NCI-H146 (cell line): ENCODE data around the gene MAP3K13.
"Not testable (repeated sequence)": the region's sequence is repeated elsewhere in the genome, so short reads cannot be mapped to it uniquely, and the experiment has no call there.

Source experiments
- DNase-seq: peaks from one replicate; lab custom pipeline; 2025; lab: John Stamatoyannopoulos, UW

MAP3K13 gene

DNA sequence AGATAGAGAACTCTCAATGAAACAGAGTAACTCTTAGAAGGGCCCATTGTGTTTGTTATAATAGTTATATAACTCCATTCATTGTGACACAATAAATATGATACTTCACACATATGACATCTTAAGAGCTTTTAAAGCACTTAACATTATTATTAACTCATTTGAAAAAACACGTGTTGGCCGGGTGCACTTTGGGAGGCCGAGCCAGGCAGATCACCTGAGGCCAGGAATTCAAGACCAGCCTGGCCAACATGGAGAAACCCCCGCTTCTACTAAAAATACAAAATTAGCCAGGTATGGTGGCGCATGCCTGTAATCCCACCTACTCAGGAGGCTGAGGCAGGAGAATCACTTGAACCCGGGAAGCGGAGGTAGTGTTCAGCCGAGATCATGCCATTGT is 88.5 kb downstream of the MAP3K13 start:
- not testable (repeated sequence) for DNase-seq

DNA sequence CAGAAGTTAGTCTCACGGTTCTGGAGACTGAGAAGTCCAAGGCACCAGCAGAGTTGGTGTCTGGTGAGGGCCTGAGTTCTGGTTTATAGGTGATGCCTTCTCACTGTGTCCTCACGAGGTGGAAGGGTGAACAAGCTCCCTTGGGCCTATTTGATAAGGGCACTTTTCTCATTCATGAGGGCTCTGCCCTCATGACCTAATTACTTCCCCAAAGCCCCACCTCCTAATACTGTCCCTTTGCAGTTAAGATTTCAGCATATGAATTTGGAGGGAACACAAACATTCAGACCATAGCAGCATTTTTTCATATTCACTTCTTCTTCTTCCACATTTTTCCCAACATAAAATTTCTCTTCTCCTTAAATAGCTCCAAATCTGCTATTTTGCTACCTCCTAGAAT is 94.4 kb downstream of the MAP3K13 start:
- no peak for DNase-seq

DNA sequence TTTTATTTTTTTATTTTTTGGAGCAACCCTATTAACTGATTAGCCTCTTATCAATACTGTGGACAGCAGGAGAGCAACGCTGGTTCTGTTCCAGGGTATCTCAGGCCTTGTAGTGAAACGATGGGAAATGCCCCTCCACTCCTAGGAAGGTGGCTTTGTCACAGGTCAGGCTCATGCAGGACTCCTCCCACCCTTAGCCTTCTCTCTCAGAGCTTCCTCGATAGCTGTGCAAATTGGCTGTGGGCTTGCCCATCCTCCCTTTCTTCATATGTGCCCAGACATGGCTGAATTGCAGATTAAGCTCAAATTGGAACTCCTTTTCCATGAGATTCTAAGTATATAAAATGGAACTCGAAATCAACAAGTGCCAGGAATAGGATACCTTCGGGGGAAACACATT is 97.4 kb downstream of the MAP3K13 start:
- DNase-seq: no peak

DNA sequence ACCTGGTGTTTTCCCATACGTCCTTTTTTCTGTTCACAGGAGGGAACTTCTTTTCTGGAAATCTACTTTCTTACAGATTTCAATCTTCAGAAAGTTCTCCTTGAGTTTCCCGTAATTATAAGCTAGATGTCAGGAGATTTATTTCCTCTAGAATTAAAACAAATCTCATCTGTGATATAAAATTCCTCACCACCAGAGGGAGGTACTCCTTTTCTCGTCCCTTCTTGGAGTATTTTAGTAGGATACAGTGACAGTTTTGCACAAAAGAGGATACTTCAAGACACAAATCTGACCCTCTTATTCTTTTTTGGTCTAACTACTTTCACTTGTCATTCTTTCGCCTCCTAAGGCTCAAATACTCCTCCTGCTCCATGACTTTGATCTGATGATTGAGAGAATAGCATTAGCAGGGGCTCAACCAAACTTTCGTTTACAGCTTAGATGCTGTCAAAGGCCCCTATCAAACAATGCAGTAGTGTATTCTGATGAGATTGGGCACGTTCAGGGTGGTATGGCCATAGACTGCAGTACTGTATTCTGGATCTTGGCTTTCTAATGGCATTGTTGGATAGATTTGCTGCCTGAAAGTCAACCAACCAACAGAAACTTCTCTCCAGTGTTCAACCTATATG is 97.9 kb downstream of the MAP3K13 start:
- no peak for DNase-seq

DNA sequence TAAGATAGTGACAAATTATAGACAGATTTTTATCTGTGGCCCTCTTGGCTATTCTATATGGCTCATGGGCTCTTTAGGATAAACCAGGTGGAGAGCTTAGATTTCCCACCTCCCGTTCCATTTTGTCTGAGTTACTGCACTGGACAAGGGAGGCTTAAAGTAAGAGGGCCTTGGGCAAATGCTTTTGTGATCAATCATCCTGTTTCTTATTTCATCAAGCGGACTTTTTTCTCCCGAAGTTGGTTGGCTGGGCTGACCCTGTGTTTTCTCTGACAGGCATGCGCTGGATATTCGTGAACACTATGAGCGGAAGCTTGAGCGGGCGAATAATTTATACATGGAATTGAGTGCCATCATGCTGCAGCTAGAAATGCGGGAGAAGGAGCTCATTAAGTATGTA is 102.5 kb downstream of the MAP3K13 start:
- no peak for DNase-seq

DNA sequence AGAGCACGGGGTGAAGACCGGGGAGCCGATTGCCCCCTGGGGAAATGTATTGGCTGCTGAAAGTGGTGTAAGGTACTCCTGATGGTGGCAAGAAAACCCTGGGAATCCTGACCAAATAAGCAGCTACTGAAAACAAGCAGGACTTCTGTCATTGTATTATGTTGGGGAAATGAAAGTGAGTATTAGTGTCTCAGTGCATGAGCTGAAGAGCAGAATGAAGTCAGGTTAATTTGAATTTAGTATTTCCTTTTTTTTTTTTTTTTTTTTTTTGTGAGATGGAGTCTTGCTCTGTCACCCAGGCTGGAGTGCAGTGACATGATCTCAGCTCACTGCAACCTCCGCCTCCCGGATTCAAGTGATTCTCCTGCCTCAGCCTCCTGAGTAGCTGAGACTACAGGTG is 103.2 kb downstream of the MAP3K13 start:
- DNase-seq: not testable (repeated sequence)

DNA sequence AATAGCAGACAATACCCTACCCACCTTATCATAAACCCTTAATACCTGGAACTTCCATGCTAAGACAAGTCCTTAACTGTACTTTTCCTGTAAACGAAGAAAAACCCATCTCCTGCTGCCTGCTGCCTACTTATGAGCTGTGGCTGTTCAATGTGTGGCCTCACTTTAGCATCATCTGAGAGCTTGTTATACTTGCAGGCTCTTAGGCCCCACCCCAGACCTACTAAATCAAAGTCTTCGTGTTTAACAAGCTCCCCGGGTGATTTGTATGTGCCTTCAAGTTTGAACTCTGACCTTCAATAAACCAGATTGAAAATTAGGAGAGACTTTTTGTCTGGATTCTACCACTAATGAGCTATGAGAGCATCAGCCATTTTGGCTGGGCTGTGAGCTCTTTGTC is 106.6 kb downstream of the MAP3K13 start:
- no peak for DNase-seq

DNA sequence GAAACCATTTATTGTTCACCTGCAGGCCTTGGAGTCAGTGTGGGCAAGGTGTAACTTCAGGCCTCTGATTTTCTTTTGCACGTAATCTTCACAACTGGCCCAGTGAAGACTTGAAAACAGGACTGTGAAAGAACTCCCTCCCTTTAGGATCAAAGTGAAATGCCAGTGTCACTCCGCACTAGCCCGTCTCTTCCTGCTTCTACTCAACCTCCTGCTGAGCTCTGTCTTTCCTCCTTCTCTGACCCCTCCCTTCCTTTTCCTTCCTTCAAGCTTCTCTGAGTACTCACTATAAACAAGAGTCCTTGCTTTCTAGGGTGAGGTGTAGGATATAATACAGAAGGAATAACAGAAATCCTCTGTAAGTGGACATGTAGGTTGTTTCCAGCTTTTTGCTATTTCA is 107.4 kb downstream of the MAP3K13 start:
- DNase-seq: no peak

DNA sequence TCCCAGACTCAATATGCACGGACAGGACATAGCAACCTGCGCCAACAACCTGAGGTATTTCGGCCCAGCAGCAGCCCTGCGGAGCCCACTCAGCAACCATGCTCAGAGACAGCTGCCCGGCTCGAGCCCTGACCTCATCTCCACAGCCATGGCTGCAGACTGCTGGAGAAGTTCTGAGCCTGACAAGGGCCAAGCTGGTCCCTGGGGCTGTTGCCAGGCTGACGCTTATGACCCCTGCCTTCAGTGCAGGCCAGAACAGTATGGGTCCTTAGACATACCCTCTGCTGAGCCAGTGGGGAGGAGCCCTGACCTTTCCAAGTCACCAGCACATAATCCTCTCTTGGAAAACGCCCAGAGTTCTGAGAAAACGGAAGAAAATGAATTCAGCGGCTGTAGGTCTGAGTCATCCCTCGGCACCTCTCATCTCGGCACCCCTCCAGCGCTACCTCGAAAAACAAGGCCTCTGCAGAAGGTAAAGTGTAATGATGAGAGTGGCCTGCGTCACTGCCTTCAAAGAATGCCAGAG is 110.4 kb downstream of the MAP3K13 start:
- no peak for DNase-seq

DNA sequence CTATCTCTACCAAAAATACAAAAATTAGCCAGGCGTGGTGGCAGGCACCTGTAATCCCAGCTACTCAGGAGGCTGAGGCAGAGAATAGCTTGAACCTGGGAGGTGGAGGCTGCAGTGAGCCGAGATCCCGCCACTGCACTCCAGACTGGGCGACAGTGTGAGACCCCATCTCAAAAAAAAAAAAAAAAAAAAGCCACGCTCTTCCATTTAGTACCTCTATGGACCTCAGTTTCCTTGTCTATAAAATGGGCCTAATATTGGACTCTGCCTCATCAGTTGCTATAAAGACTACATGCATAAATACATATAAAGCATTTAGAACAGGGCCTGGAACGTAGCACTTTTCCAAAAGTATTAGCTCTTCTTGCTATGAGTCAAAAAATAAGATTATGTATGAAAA is 112.0 kb downstream of the MAP3K13 start:
- not testable (repeated sequence) for DNase-seq

DNA sequence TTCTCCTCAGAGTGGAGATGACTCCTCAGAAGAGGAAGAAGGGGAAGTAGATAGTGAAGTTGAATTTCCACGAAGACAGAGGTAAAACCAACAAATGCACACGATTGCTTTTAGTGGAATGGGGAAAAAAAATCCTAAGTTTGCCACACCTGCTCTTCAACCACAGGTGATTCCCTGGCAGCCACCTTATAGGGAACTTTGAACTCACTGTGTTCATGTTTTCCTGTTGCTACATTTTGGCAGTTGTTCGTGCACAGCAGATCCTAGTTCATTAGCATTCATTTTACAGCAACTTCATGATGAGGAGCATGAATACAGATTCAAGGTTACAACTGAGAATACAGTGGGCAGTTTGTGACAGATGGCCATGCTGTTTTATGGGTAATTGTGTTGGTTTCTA is 114.4 kb downstream of the MAP3K13 start:
- no peak for DNase-seq

DNA sequence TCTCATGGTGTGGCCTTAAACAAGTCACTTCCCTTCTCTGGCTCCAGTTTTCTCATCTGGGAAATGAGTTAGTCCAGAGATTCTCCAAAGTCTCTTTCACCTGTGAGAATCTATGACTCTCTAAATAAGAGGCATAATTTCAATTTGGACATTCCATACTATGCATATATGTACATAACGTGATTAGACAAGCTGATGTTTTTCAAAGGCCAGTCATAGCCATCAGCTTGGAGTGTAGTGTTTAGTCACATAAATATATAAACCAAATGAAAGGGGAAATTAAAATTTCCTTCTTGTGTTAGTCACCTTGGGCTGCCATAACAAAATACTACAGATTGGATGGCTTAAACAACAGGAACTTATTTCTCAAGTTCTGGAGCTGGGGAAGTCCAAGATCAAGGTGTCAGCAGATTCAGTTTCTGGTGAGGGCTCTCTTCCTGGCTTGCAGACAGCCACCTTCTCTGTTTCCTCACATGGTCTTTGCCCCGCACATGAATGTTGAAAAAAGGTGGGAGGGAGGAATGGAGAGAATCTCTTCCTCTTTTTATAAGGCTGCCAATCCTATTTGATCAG is 116.5 kb downstream of the MAP3K13 start:
- DNase-seq: no peak

DNA sequence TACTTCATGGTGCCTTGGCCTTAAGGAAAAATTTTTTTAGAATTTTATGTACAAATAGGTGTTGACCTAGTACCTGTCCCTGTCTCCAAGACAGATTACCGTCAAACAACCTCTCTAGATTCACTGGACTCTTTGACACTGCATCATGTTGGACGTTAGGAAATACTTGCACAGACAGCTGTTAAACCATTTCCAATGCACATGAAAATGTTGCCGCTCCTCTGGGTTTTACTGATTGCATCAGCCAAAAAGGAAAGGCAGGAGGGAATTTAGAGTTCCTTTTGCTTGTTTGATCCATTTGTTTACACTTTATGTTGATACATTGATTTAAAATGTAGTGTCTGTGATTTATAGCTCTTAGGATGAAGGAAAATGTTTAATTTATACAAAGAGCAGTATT is 121.4 kb downstream of the MAP3K13 start:
- DNase-seq: no peak

DNA sequence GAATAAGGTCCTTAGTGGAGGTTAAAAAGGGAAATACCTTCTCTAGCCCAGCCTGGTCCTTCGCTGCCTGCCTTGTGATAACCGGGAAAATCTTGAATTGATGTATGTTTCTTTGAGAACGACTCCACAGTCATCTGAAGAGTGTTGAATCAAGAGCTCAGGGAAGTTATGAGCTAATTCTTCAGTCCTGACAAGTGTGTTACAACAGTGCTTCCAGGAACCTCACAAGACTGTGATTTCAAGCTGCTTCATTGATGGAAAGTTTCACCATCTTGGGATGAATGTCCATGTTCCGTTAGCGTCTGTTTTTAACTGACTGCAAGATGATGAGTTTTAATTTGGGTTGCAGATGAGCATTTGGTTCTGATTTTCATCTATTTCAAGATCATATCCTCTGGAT is 123.5 kb downstream of the MAP3K13 start:
- DNase-seq: no peak

DNA sequence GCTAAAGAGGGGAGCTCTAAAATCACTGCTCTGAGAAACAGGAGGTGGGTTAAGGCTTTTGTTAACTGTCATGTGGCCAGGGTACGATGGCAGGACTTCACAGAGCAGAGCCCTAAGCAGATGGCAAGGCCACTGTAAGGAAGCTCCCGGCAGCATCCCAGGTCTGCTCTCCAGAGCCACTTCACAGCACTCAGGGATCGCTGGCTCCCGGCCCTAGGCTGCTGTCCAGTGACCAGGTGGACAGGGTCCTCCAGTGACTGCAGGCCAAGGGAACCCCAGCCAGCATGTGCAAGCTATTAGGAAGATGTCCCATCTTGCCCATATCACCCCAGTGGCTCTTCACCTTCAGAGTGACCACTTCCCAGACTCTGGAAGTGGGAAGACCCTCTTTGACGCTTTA is 125.5 kb downstream of the MAP3K13 start:
- no peak for DNase-seq

DNA sequence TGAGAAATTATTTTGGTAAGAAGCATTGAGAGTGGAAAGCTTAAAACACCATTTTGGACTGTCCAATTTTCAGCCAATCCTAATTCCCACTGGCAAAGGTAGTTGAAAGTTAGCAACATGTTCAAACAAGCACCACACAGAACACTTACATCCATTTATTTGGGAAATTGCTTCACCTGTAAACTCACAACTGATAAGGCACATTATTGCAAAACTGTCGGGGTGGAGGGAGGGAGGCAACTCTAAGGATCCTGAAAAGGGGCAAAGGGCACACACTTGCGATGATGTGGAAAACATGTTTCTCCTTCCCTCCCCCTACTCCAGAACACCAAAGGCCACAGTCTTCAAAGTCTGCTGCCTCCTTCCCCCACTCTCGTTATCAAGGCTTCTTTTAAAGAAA is 126.5 kb downstream of the MAP3K13 start:
- no peak for DNase-seq

DNA sequence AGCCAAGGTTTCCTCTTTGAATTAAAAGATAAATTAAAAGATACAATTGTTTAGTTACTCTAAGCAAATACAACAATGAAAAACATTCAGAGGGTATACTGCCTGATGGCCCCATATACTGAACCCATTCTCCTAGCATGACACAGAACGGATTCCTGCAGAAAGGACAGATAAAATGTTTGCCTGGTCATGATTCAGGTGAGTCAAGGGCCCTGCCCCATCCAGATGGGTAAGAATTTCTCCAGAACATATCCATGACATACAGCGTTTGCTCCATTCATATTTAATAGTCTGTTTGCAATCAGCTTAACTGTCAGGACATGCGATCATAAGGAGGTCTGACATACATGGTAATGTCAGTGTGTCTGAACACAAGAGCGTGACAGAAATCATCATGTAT is 127.3 kb downstream of the MAP3K13 start:
- no peak for DNase-seq

DNA sequence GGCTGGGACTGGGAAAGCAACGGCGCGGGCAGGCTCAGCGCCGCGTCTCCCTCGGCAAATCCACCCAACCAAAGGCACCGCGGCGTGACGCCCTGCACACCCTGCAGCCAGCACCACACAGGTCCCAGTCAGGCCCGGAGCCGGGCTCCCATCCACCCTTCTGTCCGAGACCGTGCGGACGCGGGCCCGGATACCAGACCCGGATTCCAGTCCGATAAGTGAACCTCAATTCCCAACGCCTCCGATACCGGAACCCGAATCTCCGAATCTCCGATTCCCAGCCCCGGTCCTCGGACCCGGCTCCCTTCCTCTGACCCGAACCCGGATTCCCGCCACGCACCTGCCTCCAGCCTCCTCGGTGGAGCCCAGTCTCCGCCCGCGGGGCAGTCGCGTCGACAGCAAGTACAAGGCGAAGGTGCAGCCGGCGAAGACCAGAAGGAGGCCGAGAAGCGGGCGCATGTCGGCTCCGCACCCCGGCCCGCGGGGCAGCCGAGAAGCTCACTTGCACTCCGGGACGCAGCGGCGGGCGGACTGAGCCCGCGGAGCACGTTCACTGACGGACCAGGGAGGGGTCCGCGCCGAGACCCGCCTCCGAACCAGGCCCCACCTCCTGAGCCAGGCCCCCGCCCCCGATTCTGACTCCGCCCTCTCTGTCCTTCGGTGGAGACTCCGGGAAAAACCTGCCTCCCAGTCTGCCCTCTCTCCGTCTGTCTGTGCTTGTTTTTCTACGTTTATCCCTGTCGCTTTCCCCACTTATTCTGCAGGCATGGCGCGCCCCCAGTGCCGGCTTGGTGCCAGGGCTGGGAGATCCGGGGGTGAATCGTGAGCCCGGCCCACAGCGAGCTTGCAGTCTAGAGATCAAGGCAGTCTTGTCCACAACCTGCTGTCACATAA is 135.8 kb downstream of the MAP3K13 start, which contains the start of gene TMEM41A:
Gene TMEM41A, minus strand, starts transcription at position 533 of the 894 bp plus-strand sequence. Its CDS starts 74 bp downstream, at position 459.
- peak; percentile 96 for DNase-seq

DNA sequence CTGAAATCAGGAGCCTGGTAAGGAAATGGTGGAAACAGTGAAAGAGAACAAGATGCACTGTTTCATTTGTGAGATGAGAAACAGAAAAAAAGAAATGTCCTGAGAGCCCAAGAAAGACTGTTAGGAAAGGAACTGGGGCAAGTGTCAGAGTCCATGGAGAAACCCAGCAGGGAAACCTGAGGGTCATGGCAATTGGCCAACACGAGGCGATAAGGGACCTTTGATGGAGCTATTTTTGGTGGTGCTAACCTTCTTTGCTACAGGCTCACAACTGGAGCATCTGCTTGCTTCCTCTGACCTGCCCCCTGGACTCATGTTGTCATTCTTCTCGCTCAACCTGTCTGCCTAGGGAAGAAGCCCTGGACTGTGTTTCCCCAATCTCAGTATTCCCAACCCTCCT is 140.1 kb downstream of the MAP3K13 start:
- DNase-seq: no peak

DNA sequence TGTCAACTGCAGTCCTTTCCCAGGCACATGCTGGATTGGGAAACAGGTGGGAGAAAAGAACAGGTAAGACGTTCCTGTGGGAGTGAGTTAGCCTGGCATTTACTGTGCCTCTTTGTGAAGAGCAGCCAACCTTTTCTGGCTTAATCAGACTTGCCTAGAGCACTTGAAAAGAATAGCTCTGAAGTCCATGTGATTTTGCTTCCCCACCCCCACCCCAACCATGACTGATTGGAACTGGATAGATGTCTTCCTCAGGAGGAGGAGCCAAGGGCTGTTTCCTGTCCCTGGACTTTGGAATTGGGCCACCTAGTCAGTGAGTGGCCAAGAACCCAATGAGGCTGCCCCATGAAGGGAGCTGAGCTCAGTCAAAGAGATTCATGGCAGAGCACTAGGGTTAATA is 140.6 kb downstream of the MAP3K13 start:
- DNase-seq: no peak

DNA sequence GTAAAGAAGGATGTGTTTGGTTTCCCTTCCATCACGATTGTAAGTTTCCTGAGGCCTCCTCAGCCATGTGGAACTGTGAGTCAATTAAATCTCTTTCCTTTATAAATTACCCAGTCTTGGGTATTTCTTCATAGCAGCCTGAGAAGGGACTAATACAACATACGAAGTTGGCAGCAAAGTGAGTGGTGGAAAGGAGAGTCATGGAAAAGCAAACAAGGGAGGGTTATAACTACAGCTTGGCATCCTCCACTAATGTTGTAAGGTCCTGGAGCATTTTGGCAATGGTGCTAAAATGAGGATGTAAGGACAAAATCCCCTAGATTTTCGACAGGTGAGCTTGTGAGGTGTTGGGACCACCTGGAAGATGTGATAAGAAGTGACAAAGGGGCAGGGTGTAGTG is 141.7 kb downstream of the MAP3K13 start:
- DNase-seq: no peak

DNA sequence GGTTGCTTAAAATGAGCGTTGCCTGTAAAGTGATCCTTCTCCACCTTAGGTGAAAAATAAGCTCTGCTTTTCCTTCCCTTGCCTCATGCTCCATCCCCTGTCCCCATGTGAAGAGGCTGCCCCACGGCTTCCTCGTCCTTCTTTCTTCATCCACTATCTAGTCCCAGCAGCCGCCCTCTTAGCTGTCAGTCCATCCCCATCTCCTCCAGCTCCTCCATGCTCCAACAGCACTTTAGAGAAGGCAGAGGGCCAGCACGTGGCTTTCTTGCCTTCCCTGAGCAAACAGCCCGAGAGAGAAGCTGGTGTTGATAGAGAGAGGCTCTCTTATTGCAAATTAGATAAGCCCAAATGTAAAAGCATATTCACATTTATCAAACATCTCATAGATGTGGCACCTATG is 144.9 kb downstream of the MAP3K13 start:
- DNase-seq: no peak
